KOPT-K1 (cell line): ENCODE results near the gene INPP5D.

Experiments
- H3K27ac ChIP-seq: fragments of 200-600 bp; sonication (generic); 2 replicates; pipeline ENCODE4 v1.5.1; 2016; ENCODE audit warnings: antibody characterized with exemption, mild to moderate bottlenecking, low read depth, low read length; ENCODE audit not compliant: poor library complexity, severe bottlenecking
- H3K36me3 ChIP-seq: fragments of 200-600 bp; sonication (generic); 2 replicates; pipeline ENCODE4 v1.5.1; 2017; ENCODE audit warnings: antibody characterized with exemption, mild to moderate bottlenecking, low read length, moderate library complexity; ENCODE audit not compliant: insufficient read depth
- H3K9me3 ChIP-seq: fragments of 200-600 bp; sonication (generic); 2 replicates; pipeline ENCODE4 v1.5.1; 2017; ENCODE audit warnings: antibody characterized with exemption, low read length, mild to moderate bottlenecking; ENCODE audit not compliant: insufficient read depth, poor library complexity, severe bottlenecking

The INPP5D gene

GRCh38 chr2:233083782-233084181 is 23.6 kb downstream of the INPP5D start:
- H3K27ac ChIP-seq = peak overlapping the region; percentile 49
- peaks cover 94% of the 10 kb centered on the region for H3K36me3 ChIP-seq
- H3K9me3 ChIP-seq = no peaks in the 10 kb centered on the region

- Histone ChIP-seq H3K27ac (no peak overlapping the region), H3K36me3 (peaks cover 95% of the 10 kb centered on the region), H3K9me3 (no peaks in the 10 kb centered on the region)
Observed at GRCh38 chr2:233084488-233084887, 24.3 kb downstream of the INPP5D start.

- Histone ChIP-seq H3K36me3 (peaks cover 96% of the 10 kb centered on the region), H3K9me3 (no peaks in the 10 kb centered on the region), H3K27ac (no peak overlapping the region)
Observed at GRCh38 chr2:233085037-233085838, 25.1 kb downstream of the INPP5D start.

GRCh38 chr2:233085839-233086150 is 25.7 kb downstream of the INPP5D start:
- Histone ChIP-seq H3K36me3 (peaks cover 96% of the 10 kb centered on the region), H3K9me3 (no peaks in the 10 kb centered on the region), H3K27ac (no peak overlapping the region)

- peaks cover 97% of the 10 kb centered on the region for H3K36me3 ChIP-seq
- H3K9me3 ChIP-seq = no peaks in the 10 kb centered on the region
- H3K27ac ChIP-seq = no peak overlapping the region
Observed at GRCh38 chr2:233087713-233088112, 27.6 kb downstream of the INPP5D start.

- peaks cover 95% of the 10 kb centered on the region for H3K36me3 ChIP-seq
- H3K27ac ChIP-seq = no peak overlapping the region
- H3K9me3 ChIP-seq = no peaks in the 10 kb centered on the region
Observed at GRCh38 chr2:233088972-233089345, 28.8 kb downstream of the INPP5D start.

GRCh38 chr2:233089851-233090250 is 29.7 kb downstream of the INPP5D start:
- peaks cover 91% of the 10 kb centered on the region for H3K36me3 ChIP-seq

GRCh38 chr2:233090879-233091278 is 30.7 kb downstream of the INPP5D start:
- H3K36me3 ChIP-seq = peaks cover 83% of the 10 kb centered on the region
- H3K9me3 ChIP-seq = no peaks in the 10 kb centered on the region
- H3K27ac ChIP-seq = no peak overlapping the region

More at GRCh38 chr2:233089851-233090250, 29.7 kb downstream of the INPP5D start:
- Histone ChIP-seq H3K27ac (no peak overlapping the region), H3K9me3 (no peaks in the 10 kb centered on the region)

GRCh38 chr2:233091595-233092375 is 31.6 kb downstream of the INPP5D start:
- Histone ChIP-seq H3K36me3 (peaks cover 80% of the 10 kb centered on the region), H3K27ac (no peak overlapping the region), H3K9me3 (no peaks in the 10 kb centered on the region)

GRCh38 chr2:233092432-233093165 is 32.5 kb downstream of the INPP5D start:
- peaks cover 73% of the 10 kb centered on the region for H3K36me3 ChIP-seq
- H3K27ac ChIP-seq = no peak overlapping the region
- no peaks in the 10 kb centered on the region for H3K9me3 ChIP-seq

- H3K27ac ChIP-seq = no peak overlapping the region
- no peaks in the 10 kb centered on the region for H3K9me3 ChIP-seq
- peaks cover 72% of the 10 kb centered on the region for H3K36me3 ChIP-seq
Observed at GRCh38 chr2:233093166-233093448, 33.0 kb downstream of the INPP5D start.

- Histone ChIP-seq H3K9me3 (no peaks in the 10 kb centered on the region), H3K27ac (no peak overlapping the region), H3K36me3 (peaks cover 72% of the 10 kb centered on the region)
Observed at GRCh38 chr2:233093721-233094120, 33.6 kb downstream of the INPP5D start.

- H3K27ac ChIP-seq = no peak overlapping the region
- peaks cover 68% of the 10 kb centered on the region for H3K36me3 ChIP-seq
- H3K9me3 ChIP-seq = no peaks in the 10 kb centered on the region
Observed at GRCh38 chr2:233094614-233095013, 34.5 kb downstream of the INPP5D start.

- Histone ChIP-seq H3K9me3 (no peaks in the 10 kb centered on the region), H3K36me3 (peaks cover 58% of the 10 kb centered on the region), H3K27ac (no peak overlapping the region)
Observed at GRCh38 chr2:233096006-233096405, 35.9 kb downstream of the INPP5D start.

- Histone ChIP-seq H3K9me3 (no peaks in the 10 kb centered on the region), H3K36me3 (peaks cover 36% of the 10 kb centered on the region), H3K27ac (no peak overlapping the region)
Observed at GRCh38 chr2:233098618-233099017, 38.5 kb downstream of the INPP5D start.
